Measurements from ENCODE around the gene ZMYM4.
"Not testable (repeated sequence)": the region's sequence is repeated elsewhere in the genome, so short reads cannot be mapped to it uniquely, and the experiment has no call there.

Gene ZMYM4

DNA sequence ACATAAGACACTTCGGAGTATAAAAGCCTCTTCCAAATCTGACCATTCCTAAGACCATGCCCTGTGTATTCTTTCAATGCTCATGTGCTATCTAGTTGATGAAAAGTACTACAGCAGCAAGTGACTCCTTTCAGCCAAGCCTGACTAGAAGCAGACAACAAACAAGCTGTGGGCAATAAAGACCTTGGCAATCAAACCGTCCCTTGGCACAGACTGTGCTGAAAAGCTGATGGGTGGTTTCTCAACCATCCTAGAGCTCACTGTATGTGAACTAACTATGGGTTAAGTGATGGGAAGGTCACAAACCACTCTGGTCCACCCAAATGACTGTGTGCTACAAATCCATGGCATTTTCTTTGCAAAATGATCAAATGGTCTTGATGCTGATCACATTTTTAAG lies 194.7 kb downstream of the ZMYM4 start:
- no peak overlapping the region for H3K4me3 ChIP-seq (ENCODE audit: low read length)
- no peaks in the 10 kb centered on the region for H3K4me1 ChIP-seq (ENCODE audit: insufficient read depth, low read length)
- H3K27me3 ChIP-seq (ENCODE audit: insufficient read depth, low read length), result no peaks in the 10 kb centered on the region
- H3K9me3 ChIP-seq (ENCODE audit: low read length), result peaks cover 24% of the 10 kb centered on the region
- no peak overlapping the region for H2AFZ ChIP-seq (ENCODE audit: low read depth, low read length)
- peaks cover 52% of the 10 kb centered on the region for H3K36me3 ChIP-seq (ENCODE audit: insufficient read depth, low read length)

DNA sequence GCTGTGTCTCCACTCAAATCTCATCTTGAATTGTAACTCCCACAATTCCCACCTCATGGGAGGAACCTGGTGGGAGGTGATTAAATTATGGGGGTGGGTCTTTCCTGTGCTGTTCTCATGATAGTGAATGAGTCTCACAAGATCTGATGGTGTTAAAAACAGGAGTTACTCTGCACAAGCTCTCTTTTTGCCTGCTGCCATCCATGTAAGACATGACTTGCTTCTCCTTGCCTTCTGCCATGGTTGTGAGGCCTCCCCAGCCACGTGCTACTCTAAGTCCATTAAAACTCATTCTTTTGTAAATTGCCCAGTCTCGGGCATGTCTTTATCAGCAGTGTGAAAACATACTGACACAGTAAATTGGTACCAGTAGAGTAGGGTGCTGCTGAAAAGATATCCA lies 195.2 kb downstream of the ZMYM4 start:
- not testable (repeated sequence) for H3K27me3 ChIP-seq (ENCODE audit: insufficient read depth, low read length); H3K4me1 ChIP-seq (ENCODE audit: insufficient read depth, low read length); H3K4me3 ChIP-seq (ENCODE audit: low read length); H2AFZ ChIP-seq (ENCODE audit: low read depth, low read length)
- Histone ChIP-seq H3K9me3 (ENCODE audit: low read length) (peaks cover 24% of the 10 kb centered on the region), H3K36me3 (ENCODE audit: insufficient read depth, low read length) (peaks cover 58% of the 10 kb centered on the region)

DNA sequence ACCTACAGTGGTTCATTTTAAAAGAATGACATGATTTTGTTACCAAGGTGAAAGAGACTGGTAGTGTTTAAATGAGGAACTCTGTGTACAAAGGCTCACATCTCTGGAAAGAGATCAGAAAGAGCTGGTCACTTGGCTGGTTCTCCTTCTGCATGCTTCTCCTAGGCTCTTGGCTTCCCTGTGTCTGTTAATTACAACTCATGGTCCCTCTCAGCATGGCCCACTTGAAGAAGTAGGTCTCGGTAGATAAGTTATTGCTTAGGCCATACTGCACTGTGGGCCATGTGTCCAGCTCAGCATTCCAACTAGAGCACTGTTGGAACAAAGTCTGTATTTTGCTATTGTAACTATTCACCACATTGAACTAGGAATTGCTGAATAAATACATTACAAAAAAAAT lies 197.6 kb downstream of the ZMYM4 start:
- Histone ChIP-seq H3K4me1 (ENCODE audit: insufficient read depth, low read length) (peaks cover 6% of the 10 kb centered on the region), H2AFZ (ENCODE audit: low read depth, low read length) (no peak overlapping the region), H3K36me3 (ENCODE audit: insufficient read depth, low read length) (peaks cover 71% of the 10 kb centered on the region), H3K27me3 (ENCODE audit: insufficient read depth, low read length) (no peaks in the 10 kb centered on the region), H3K9me3 (ENCODE audit: low read length) (peaks cover 24% of the 10 kb centered on the region), H3K4me3 (ENCODE audit: low read length) (no peak overlapping the region)

DNA sequence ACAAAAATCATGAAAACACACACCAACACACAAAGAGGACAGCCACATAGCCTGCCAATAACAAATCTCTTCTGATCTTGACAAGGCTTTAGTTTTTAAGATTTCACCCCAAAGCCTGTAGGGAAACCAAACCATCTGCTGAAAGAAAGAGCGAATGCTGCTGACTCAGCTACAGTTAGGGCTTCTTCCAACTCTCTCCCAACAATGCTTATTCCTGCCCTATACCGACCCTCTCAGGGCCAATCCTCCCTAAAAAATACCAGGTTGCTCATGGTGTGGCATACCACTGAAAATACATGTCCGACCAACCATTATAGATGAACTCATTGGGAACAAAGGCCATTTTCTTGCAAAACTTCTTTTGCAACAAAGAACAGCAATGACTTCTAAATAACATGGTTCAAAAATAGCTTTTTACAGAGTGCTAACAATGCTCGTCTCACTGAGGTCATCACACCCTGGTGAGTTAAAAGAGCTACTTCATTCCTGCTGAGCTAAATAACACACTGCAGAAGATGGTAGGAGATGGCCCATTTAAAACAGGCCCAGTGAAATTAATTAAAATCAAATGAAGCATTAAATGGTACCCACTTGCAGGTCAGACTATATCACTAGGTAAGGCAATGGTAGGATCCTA lies 202.6 kb downstream of the ZMYM4 start:
- Histone ChIP-seq H3K27me3 (ENCODE audit: insufficient read depth, low read length) (no peaks in the 10 kb centered on the region), H3K36me3 (ENCODE audit: insufficient read depth, low read length) (peaks cover 60% of the 10 kb centered on the region), H3K9me3 (ENCODE audit: low read length) (peaks cover 4% of the 10 kb centered on the region), H2AFZ (ENCODE audit: low read depth, low read length) (no peak overlapping the region), H3K4me3 (ENCODE audit: low read length) (no peak overlapping the region), H3K4me1 (ENCODE audit: insufficient read depth, low read length) (peaks cover 12% of the 10 kb centered on the region)
